Central memory CD8-positive, alpha-beta T cell (primary cell): ENCODE measurements around the gene ZNF346.
"Not testable (repeated sequence)": the region's sequence is repeated elsewhere in the genome, so short reads cannot be mapped to it uniquely, and the experiment has no call there.

Experiments used
- ATAC-seq: fragments of 150-1000 bp; cut with Tn5 transposase; replicated peaks from 2 replicates; pipeline ENCODE4 v1.10.0; 2022; ENCODE audit warnings: mild to moderate bottlenecking, moderate FRiP score, moderate number of reproducible peaks; ENCODE audit not compliant: poor library complexity, severe bottlenecking; ENCODE audit errors: extremely low read depth
- DNase-seq, 2 donors: peaks; one replicate each; pipeline ENCODE4 v3.0.0; 2021; ENCODE audit warnings: low spot score in 2 of 2
- H3K27ac Mint-ChIP-seq: one replicate; pipeline ENCODE4 v1.8.0; 2022; ENCODE audit warnings: low read depth, mild to moderate bottlenecking, moderate library complexity, mixed read lengths
- H3K27me3 Mint-ChIP-seq: one replicate; pipeline ENCODE4 v1.8.0; 2022; ENCODE audit warnings: mixed read lengths
- H3K36me3 Mint-ChIP-seq: one replicate; pipeline ENCODE4 v1.8.0; 2022; ENCODE audit warnings: mild to moderate bottlenecking, moderate library complexity, mixed read lengths; ENCODE audit not compliant: insufficient read depth
- H3K4me1 Mint-ChIP-seq: one replicate; pipeline ENCODE4 v1.8.0; 2022; ENCODE audit warnings: mixed read lengths
- H3K4me3 Mint-ChIP-seq: one replicate; pipeline ENCODE4 v1.8.0; 2022; ENCODE audit warnings: mild to moderate bottlenecking, moderate library complexity, mixed read lengths
- H3K9me3 Mint-ChIP-seq: one replicate; pipeline ENCODE4 v1.8.0; 2022; ENCODE audit warnings: mixed read lengths

The ZNF346 gene

GRCh38 chr5:176995896-176996767 lies 26.4 kb upstream of the ZNF346 start:
- Mint-ChIP-seq H3K27ac (no peak overlapping the region), H3K36me3 (peaks cover 6% of the 10 kb centered on the region), H3K4me3 (no peak overlapping the region)

GRCh38 chr5:176996780-176997179 lies 25.7 kb upstream of the ZNF346 start:
- Mint-ChIP-seq H3K4me1 (peaks cover 62% of the 10 kb centered on the region), H3K27ac (no peak overlapping the region), H3K4me3 (no peak overlapping the region), H3K36me3 (peaks cover 6% of the 10 kb centered on the region), H3K9me3 (no peaks in the 10 kb centered on the region), H3K27me3 (no peaks in the 10 kb centered on the region)
- DNase-seq (no peak), ATAC-seq (no peak)

More at GRCh38 chr5:176995896-176996767, 26.4 kb upstream of the ZNF346 start:
- Mint-ChIP-seq H3K9me3 (no peaks in the 10 kb centered on the region), H3K4me1 (peaks cover 61% of the 10 kb centered on the region), H3K27me3 (no peaks in the 10 kb centered on the region)
- ATAC-seq (no peak), DNase-seq (no peak)

GRCh38 chr5:176998828-176999227 lies 23.7 kb upstream of the ZNF346 start:
- H3K9me3 Mint-ChIP-seq = no peaks in the 10 kb centered on the region
- no peak overlapping the region for H3K27ac Mint-ChIP-seq
- no peak for DNase-seq
- no peak for ATAC-seq
- H3K4me1 Mint-ChIP-seq = peaks cover 67% of the 10 kb centered on the region
- H3K36me3 Mint-ChIP-seq = peaks cover 9% of the 10 kb centered on the region
- no peaks in the 10 kb centered on the region for H3K27me3 Mint-ChIP-seq
- H3K4me3 Mint-ChIP-seq = no peak overlapping the region

GRCh38 chr5:176999526-176999925 lies 23.0 kb upstream of the ZNF346 start:
- not testable (repeated sequence) for DNase-seq, H3K27me3 Mint-ChIP-seq, ATAC-seq, H3K9me3 Mint-ChIP-seq, H3K36me3 Mint-ChIP-seq, H3K4me3 Mint-ChIP-seq
- peaks cover 67% of the 10 kb centered on the region for H3K4me1 Mint-ChIP-seq
- H3K27ac Mint-ChIP-seq = peak overlapping the region; percentile 46

- Mint-ChIP-seq H3K36me3 (peaks cover 16% of the 10 kb centered on the region), H3K27me3 (no peaks in the 10 kb centered on the region), H3K9me3 (no peaks in the 10 kb centered on the region), H3K4me3 (peak overlapping the region; percentile 20), H3K4me1 (peaks cover 45% of the 10 kb centered on the region), H3K27ac (no peak overlapping the region)
- DNase-seq (no peak), ATAC-seq (no peak)
Measured at GRCh38 chr5:177003649-177004048, 18.8 kb upstream of the ZNF346 start.

GRCh38 chr5:177004961-177005360 lies 17.5 kb upstream of the ZNF346 start:
- DNase-seq (no peak), ATAC-seq (no peak)
- peak overlapping the region; percentile 94 for H3K4me3 Mint-ChIP-seq
- peaks cover 15% of the 10 kb centered on the region for H3K36me3 Mint-ChIP-seq
- no peaks in the 10 kb centered on the region for H3K27me3 Mint-ChIP-seq
- H3K27ac Mint-ChIP-seq = peak overlapping the region; percentile 96
- no peaks in the 10 kb centered on the region for H3K9me3 Mint-ChIP-seq
- H3K4me1 Mint-ChIP-seq = peaks cover 37% of the 10 kb centered on the region

GRCh38 chr5:177005619-177006264 lies 16.8 kb upstream of the ZNF346 start:
- H3K4me1 Mint-ChIP-seq = peaks cover 29% of the 10 kb centered on the region
- DNase-seq = peak; percentile 27 to 43
- H3K27ac Mint-ChIP-seq = peak overlapping the region; percentile 96
- peak overlapping the region; percentile 94 for H3K4me3 Mint-ChIP-seq
- no peaks in the 10 kb centered on the region for H3K9me3 Mint-ChIP-seq
- peaks cover 15% of the 10 kb centered on the region for H3K36me3 Mint-ChIP-seq
- ATAC-seq = peak; percentile 72
- no peaks in the 10 kb centered on the region for H3K27me3 Mint-ChIP-seq

GRCh38 chr5:177006265-177006972 lies 16.1 kb upstream of the ZNF346 start, which contains the start of gene UIMC1:
Gene UIMC1, minus strand, starts transcription at chr5:177006779. Its CDS starts 24,164 bp downstream, at chr5:176982615.
- peak; percentile 74 for ATAC-seq
- peaks cover 15% of the 10 kb centered on the region for H3K36me3 Mint-ChIP-seq

GRCh38 chr5:177008716-177009115 lies 13.8 kb upstream of the ZNF346 start:
- DNase-seq (no peak), ATAC-seq (no peak)
- Mint-ChIP-seq H3K4me3 (no peak overlapping the region), H3K27me3 (no peaks in the 10 kb centered on the region), H3K36me3 (peaks cover 12% of the 10 kb centered on the region), H3K27ac (no peak overlapping the region), H3K9me3 (no peaks in the 10 kb centered on the region), H3K4me1 (peaks cover 16% of the 10 kb centered on the region)

More at GRCh38 chr5:177006265-177006972, 16.1 kb upstream of the ZNF346 start, which contains the start of gene UIMC1:
- H3K9me3 Mint-ChIP-seq = no peaks in the 10 kb centered on the region
- H3K27me3 Mint-ChIP-seq = no peaks in the 10 kb centered on the region
- peak within 1 kb of the TSS; percentile 96 for H3K27ac Mint-ChIP-seq
- H3K4me3 Mint-ChIP-seq = peak within 1 kb of the TSS; percentile 94
- H3K4me1 Mint-ChIP-seq = peaks cover 23% of the 10 kb centered on the region
- peak; percentile 86 to 89 for DNase-seq

GRCh38 chr5:177010153-177010552 lies 12.3 kb upstream of the ZNF346 start:
- no peaks in the 10 kb centered on the region for H3K9me3 Mint-ChIP-seq
- H3K36me3 Mint-ChIP-seq = peaks cover 12% of the 10 kb centered on the region
- no peak overlapping the region for H3K4me3 Mint-ChIP-seq
- H3K27ac Mint-ChIP-seq = no peak overlapping the region
- ATAC-seq (no peak), DNase-seq (no peak)
- peaks cover 7% of the 10 kb centered on the region for H3K4me1 Mint-ChIP-seq
- H3K27me3 Mint-ChIP-seq = no peaks in the 10 kb centered on the region

GRCh38 chr5:177015156-177015555 lies 7.3 kb upstream of the ZNF346 start:
- no peak overlapping the region for H3K27ac Mint-ChIP-seq
- H3K4me1 Mint-ChIP-seq = no peaks in the 10 kb centered on the region
- no peak overlapping the region for H3K4me3 Mint-ChIP-seq
- ATAC-seq (no peak), DNase-seq (no peak)
- H3K27me3 Mint-ChIP-seq = no peaks in the 10 kb centered on the region
- H3K9me3 Mint-ChIP-seq = no peaks in the 10 kb centered on the region
- H3K36me3 Mint-ChIP-seq = no peaks in the 10 kb centered on the region

GRCh38 chr5:177018341-177018740 lies 4.2 kb upstream of the ZNF346 start:
- no peak for ATAC-seq
- no peak for DNase-seq
- H3K27me3 Mint-ChIP-seq = no peaks in the 10 kb centered on the region
- peaks cover 21% of the 10 kb centered on the region for H3K4me1 Mint-ChIP-seq
- H3K9me3 Mint-ChIP-seq = no peaks in the 10 kb centered on the region
- peaks cover 18% of the 10 kb centered on the region for H3K36me3 Mint-ChIP-seq
- no peak overlapping the region for H3K27ac Mint-ChIP-seq
- H3K4me3 Mint-ChIP-seq = no peak overlapping the region
